Skeletal muscle tissue (tissue), 4 donors: Measurements from ENCODE around the gene CTNNA3. TPM values are rescaled to one million over a fixed set of nuclear protein-coding genes. Genes with fewer than 3 reads are reported as not detected.

ENCODE experiments used
- H3K27ac ChIP-seq: one replicate; pipeline ENCODE4 v1.7.0; 2013; ENCODE audit warnings: mild to moderate bottlenecking, low read depth, low read length, inconsistent platforms
- H3K27me3 ChIP-seq, 3 donors: one replicate each; pipeline ENCODE4 v1.7.0; 2013; ENCODE audit warnings: low read length in 3 of 3; ENCODE audit not compliant: control insufficient read depth in 3 of 3, insufficient read depth in 3 of 3
- H3K36me3 ChIP-seq, 3 donors: one replicate each; pipeline ENCODE4 v1.7.0; 2013; ENCODE audit warnings: low read length in 3 of 3; ENCODE audit not compliant: control insufficient read depth in 3 of 3, insufficient read depth in 3 of 3
- H3K4me1 ChIP-seq, 3 donors: one replicate each; pipeline ENCODE4 v1.7.0; 2013; ENCODE audit warnings: low read length in 3 of 3, mild to moderate bottlenecking in 3 of 3; ENCODE audit not compliant: control insufficient read depth in 3 of 3, insufficient read depth in 3 of 3
- H3K4me3 ChIP-seq, 3 donors: one replicate each; pipeline ENCODE4 v1.7.0; 2013; ENCODE audit warnings: low read length in 3 of 3
- H3K9ac ChIP-seq, 3 donors: one replicate each; pipeline ENCODE4 v1.7.0; 2013; ENCODE audit warnings: low read length in 3 of 3, mild to moderate bottlenecking in 3 of 3, moderate library complexity in 2 of 3, low read depth in 1 of 3
- H3K9me3 ChIP-seq, 3 donors: one replicate each; pipeline ENCODE4 v1.7.0; 2013; ENCODE audit warnings: low read length in 3 of 3; ENCODE audit not compliant: control insufficient read depth in 3 of 3
- total RNA-seq: library from RNA; depleted of rRNA; stranded (reverse); fragments of >200 nt; gene quantifications from one replicate; pipeline ENCODE4 v1.2.3, GENCODE V29; 2014
- donor health status: Osteomylitis.

CTNNA3 gene
- total RNA-seq, 1 donor from 2014 or later, result 24.0 TPM

- no peaks in the 10 kb centered on the region for H3K9me3 ChIP-seq
- no peak overlapping the region for H3K9ac ChIP-seq
- no peak overlapping the region for H3K4me3 ChIP-seq
- no peaks in the 10 kb centered on the region for H3K4me1 ChIP-seq
- no peak overlapping the region for H3K27ac ChIP-seq
- no peaks in the 10 kb centered on the region for H3K27me3 ChIP-seq
- H3K36me3 ChIP-seq, result no peaks in the 10 kb centered on the region
Observed at GRCh38 chr10:66283874-66284464, 1412.0 kb downstream of the CTNNA3 start.

- Histone ChIP-seq H3K9ac (no peak overlapping the region), H3K36me3 (no peaks in the 10 kb centered on the region), H3K27me3 (no peaks in the 10 kb centered on the region), H3K27ac (no peak overlapping the region), H3K4me3 (no peak overlapping the region), H3K4me1 (no peaks in the 10 kb centered on the region), H3K9me3 (no peaks in the 10 kb centered on the region)
Observed at GRCh38 chr10:66283064-66283463, 1412.9 kb downstream of the CTNNA3 start.

GRCh38 chr10:66281327-66281726 is 1414.7 kb downstream of the CTNNA3 start:
- no peaks in the 10 kb centered on the region for H3K9me3 ChIP-seq
- no peak overlapping the region for H3K9ac ChIP-seq
- no peak overlapping the region for H3K4me3 ChIP-seq
- H3K36me3 ChIP-seq, result no peaks in the 10 kb centered on the region
- H3K4me1 ChIP-seq, result no peaks in the 10 kb centered on the region
- H3K27ac ChIP-seq, result no peak overlapping the region
- H3K27me3 ChIP-seq, result no peaks in the 10 kb centered on the region

- H3K27ac ChIP-seq, result no peak overlapping the region
- H3K27me3 ChIP-seq, result no peaks in the 10 kb centered on the region
- no peaks in the 10 kb centered on the region for H3K9me3 ChIP-seq
- no peaks in the 10 kb centered on the region for H3K36me3 ChIP-seq
- no peak overlapping the region for H3K4me3 ChIP-seq
- no peaks in the 10 kb centered on the region for H3K4me1 ChIP-seq
- no peak overlapping the region for H3K9ac ChIP-seq
Observed at GRCh38 chr10:66277481-66277880, 1418.5 kb downstream of the CTNNA3 start.

- Histone ChIP-seq H3K27ac (no peak overlapping the region), H3K4me3 (no peak overlapping the region), H3K36me3 (no peaks in the 10 kb centered on the region)
Observed at GRCh38 chr10:66273966-66274519, 1422.0 kb downstream of the CTNNA3 start.

GRCh38 chr10:66265398-66265797 is 1430.6 kb downstream of the CTNNA3 start:
- Histone ChIP-seq H3K4me3 (no peak overlapping the region), H3K36me3 (no peaks in the 10 kb centered on the region), H3K9me3 (no peaks in the 10 kb centered on the region), H3K27ac (no peak overlapping the region), H3K9ac (no peak overlapping the region), H3K4me1 (no peaks in the 10 kb centered on the region), H3K27me3 (no peaks in the 10 kb centered on the region)

More at GRCh38 chr10:66273966-66274519, 1422.0 kb downstream of the CTNNA3 start:
- H3K27me3 ChIP-seq, result no peaks in the 10 kb centered on the region
- H3K4me1 ChIP-seq, result no peaks in the 10 kb centered on the region
- no peak overlapping the region for H3K9ac ChIP-seq
- no peaks in the 10 kb centered on the region for H3K9me3 ChIP-seq

- H3K27ac ChIP-seq, result no peak overlapping the region
- H3K27me3 ChIP-seq, result no peaks in the 10 kb centered on the region
- H3K9me3 ChIP-seq, result no peaks in the 10 kb centered on the region
- no peaks in the 10 kb centered on the region for H3K36me3 ChIP-seq
- H3K4me3 ChIP-seq, result no peak overlapping the region
- H3K4me1 ChIP-seq, result no peaks in the 10 kb centered on the region
- H3K9ac ChIP-seq, result no peak overlapping the region
Observed at GRCh38 chr10:66259836-66260235, 1436.2 kb downstream of the CTNNA3 start.

- H3K36me3 ChIP-seq, result no peaks in the 10 kb centered on the region
- H3K9me3 ChIP-seq, result no peaks in the 10 kb centered on the region
- H3K27ac ChIP-seq, result no peak overlapping the region
- H3K27me3 ChIP-seq, result no peaks in the 10 kb centered on the region
- no peak overlapping the region for H3K9ac ChIP-seq
- no peaks in the 10 kb centered on the region for H3K4me1 ChIP-seq
- no peak overlapping the region for H3K4me3 ChIP-seq
Observed at GRCh38 chr10:66258693-66259092, 1437.3 kb downstream of the CTNNA3 start.

- Histone ChIP-seq H3K9ac (no peak overlapping the region), H3K4me1 (no peaks in the 10 kb centered on the region), H3K27me3 (no peaks in the 10 kb centered on the region), H3K9me3 (no peaks in the 10 kb centered on the region), H3K27ac (no peak overlapping the region), H3K4me3 (no peak overlapping the region), H3K36me3 (no peaks in the 10 kb centered on the region)
Observed at GRCh38 chr10:66257801-66258200, 1438.2 kb downstream of the CTNNA3 start.

GRCh38 chr10:66252986-66253385 is 1443.0 kb downstream of the CTNNA3 start:
- H3K9me3 ChIP-seq, result peaks cover 0 to 5% (median 2%) of the 10 kb centered on the region in 3 donors
- H3K27me3 ChIP-seq, result no peaks in the 10 kb centered on the region
- no peak overlapping the region for H3K9ac ChIP-seq
- no peaks in the 10 kb centered on the region for H3K36me3 ChIP-seq
- H3K4me3 ChIP-seq, result no peak overlapping the region
- H3K4me1 ChIP-seq, result no peaks in the 10 kb centered on the region
- no peak overlapping the region for H3K27ac ChIP-seq
